GM12872 (cell line): Measurements from ENCODE around the gene PIWIL1.

ENCODE experiments used
- TF ChIP-seq, protein P1 (sequence below): IDR thresholded peaks from 3 replicates; pipeline ENCODE4 v1.5.1; 2011; ENCODE audit warnings: low read depth, mild to moderate bottlenecking, low read length, moderate library complexity; ENCODE audit not compliant: insufficient read depth

PIWIL1 gene

DNA sequence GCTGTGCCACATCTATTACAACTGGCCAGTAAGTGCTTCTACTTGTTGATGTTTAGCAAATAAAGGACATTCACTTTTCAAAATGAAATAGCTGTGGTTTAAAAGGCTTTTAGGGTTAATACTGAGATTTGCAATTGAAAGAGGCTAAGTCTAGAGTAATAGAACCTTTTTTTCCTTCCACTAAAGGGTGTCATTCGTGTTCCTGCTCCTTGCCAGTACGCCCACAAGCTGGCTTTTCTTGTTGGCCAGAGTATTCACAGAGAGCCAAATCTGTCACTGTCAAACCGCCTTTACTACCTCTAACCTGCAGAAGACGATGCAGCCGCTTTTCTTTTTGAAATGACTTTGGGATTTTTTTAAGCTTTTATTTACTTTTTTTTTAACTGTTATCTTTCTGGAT is 33.6 kb downstream of the PIWIL1 start:
- TF ChIP-seq, protein P1, sequence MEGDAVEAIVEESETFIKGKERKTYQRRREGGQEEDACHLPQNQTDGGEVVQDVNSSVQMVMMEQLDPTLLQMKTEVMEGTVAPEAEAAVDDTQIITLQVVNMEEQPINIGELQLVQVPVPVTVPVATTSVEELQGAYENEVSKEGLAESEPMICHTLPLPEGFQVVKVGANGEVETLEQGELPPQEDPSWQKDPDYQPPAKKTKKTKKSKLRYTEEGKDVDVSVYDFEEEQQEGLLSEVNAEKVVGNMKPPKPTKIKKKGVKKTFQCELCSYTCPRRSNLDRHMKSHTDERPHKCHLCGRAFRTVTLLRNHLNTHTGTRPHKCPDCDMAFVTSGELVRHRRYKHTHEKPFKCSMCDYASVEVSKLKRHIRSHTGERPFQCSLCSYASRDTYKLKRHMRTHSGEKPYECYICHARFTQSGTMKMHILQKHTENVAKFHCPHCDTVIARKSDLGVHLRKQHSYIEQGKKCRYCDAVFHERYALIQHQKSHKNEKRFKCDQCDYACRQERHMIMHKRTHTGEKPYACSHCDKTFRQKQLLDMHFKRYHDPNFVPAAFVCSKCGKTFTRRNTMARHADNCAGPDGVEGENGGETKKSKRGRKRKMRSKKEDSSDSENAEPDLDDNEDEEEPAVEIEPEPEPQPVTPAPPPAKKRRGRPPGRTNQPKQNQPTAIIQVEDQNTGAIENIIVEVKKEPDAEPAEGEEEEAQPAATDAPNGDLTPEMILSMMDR: no peak

DNA sequence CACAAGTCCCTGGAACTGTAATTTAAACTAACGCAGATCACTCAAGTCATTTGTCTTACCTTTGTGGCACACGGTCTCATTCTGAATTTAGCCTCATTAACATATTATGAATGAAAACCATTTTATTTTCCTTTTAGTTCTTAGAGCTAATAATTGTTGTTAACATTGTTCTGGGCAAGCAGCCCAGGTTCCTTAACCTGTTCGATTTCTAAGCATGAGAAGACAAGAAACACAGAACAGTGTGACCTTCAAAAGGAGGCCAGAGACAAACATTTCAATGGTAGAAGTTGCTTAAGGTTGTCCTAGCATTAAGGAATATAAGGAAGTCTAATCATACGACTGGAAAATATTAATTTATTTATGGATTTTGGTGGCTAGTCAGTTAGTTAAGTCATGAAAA is 35.2 kb downstream of the PIWIL1 start:
- TF ChIP-seq, protein P1: no peak

DNA sequence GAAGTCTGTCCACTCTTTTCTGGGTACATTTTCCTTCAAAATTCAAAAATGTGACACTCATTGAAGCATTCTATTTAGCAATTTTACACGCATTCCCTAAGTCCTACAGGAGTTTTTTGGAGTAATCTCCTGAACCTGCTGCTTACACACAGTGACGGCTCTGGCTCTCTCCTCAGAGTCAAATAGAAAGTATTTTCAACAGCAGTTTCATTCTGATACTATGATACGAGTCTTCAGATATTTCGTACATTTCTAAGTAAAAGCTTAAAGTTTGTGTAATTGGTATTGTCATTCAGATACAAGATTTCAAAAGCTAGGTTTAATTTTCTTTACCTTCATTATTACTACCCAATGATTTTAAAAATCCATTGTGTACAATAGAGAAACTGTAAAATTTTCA is 36.4 kb downstream of the PIWIL1 start:
- TF ChIP-seq, protein P1: no peak

DNA sequence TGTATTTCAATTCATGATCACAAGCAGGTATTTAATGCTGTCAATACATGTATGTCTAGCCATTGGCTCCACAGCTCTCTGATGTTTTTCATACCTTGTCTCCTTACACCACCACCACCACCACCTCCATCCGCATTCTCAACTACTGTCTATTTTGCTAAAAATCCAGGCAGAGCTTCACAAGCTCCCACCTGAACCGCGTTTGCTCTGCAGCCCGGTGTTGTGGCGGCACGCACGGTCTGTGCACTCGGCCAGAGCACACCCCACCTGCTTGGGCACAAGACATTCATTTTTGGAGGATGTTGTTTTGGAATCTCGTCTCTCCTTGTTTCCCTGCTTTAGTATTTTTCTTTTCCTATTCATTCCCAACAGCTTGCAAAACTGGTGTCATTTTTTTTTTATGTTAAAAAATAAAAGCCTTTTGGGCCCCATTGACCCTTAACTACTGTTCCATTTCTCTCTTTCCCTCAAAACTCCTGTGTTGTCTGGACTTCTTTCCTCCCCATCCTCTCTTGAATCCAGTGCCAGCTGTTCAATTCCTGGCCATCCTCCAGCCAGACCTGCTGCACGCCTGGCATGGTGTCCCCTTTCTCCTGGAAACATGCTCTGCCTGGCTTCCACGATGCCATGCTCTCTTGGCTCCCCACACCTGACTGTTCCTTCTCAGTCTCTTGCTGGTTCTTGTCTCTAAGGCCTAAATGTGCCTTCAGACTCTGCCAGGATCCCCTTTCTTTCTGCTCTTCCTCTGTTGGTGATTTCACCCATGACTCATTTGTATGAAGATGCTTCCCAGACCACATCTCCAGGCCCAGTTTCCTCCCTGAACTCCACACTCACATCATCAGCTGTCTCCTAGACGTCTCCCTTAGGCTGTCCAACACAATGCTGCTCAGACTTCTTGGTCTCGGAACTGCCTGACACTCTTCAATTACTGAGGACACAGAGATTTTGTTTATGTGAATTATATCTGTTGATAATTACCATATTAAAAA is 37.9 kb downstream of the PIWIL1 start:
- TF ChIP-seq, protein P1: no peak

DNA sequence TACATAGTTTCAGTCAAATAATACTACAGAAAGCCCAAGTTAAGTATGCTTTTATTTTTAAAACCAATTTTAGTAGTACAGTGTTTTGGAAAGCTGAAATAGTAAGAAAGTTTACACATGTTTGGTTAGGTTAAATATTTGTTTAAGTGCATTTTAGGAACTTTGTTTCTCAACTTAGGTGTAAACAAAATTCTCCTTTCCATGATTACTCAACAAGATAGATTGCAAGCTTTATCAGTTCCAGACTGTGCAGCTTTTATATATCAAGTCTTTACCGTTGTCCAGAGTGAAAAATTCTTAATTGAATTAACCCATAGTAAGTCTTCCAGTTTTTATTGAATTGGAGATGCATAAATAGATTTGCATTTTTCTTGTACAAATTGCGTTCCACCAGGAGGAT is 45.1 kb downstream of the PIWIL1 start:
- TF ChIP-seq, protein P1: no peak

DNA sequence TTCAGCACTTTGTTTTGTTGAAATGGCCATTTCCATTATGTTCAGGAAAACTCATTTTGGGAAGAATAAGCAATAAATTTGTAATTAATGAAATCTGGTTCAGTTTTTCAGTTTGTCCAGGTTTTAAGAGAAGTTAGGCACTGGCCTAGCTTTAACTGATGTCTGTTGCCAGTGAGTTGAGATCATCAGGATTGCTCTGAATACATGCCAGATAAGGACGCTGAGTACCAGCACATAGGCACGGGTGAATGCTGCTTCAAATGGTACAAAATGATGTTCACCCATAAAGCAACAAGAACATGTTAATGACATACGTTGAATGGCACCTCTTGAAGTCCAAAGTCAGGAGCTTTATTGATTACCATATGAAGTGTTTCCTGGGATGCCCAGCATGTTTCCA is 46.5 kb downstream of the PIWIL1 start:
- TF ChIP-seq, protein P1: no peak

DNA sequence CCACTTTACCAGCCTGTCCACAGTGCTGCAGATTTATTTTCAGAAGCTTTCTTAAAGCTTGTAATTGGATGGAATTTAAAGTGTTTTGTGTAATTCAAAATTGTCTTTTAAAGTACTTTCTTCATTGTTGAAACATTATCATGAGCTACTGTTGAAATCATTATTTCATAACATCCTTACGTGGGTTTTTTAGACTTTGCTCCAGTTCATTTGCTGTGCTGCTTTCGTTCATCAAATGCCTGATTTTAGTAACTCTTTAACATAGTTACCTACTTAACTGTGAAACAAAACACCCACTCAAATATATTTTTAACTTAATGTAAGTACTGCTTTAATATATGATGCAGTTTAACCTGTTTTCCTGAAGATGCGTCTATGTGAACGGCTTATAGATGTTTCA is 47.5 kb downstream of the PIWIL1 start:
- TF ChIP-seq, protein P1: no peak
